ENCODE measurements around the gene NELFB.
A peak's percentile ranks its signal among the peaks of the same experiment; 100 is the strongest.

Gene NELFB

DNA sequence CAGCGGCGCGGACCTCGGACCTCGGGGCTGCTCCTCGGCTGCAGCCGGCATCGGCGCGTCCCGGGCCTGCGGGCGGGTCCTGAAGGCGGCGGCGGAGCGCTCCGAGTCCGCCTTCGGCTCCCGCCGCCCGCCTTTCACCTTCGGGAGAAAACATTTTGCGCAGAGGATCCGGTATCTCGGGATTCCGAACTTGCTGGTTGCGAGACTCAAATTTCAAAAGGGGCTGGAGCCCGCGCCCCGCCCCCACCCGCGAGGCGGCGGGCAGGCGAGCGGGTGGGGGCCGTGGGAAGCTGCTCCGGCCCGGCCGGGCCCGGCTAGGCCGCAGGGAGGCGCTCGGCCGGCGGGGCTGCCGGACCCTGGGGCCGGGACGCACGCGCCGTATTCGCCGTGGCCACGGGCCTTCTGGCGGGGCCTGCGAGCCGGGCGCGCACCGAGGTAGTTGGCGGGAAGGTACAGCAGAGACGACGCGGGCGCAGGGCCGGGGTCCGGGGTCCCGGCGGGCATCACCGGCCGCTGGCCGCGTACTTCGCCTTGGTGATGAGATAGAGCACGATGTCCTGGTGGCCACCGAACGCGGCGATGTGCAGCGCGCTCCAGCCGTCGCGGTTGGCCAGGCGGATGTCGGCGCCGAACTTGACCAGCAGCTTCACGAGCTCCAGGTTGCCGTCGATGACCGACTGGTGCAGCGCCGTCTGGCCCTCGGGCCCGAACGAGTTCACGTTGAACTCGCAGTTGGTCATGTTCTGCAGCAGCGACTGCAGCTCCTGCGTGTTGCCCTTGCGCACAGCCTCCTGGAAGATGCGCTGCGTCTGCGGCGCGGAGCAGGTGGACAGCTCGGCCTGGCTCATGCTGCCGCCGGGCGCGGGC is 46.2 kb downstream of the NELFB start:
- peak; percentile 50 for TF ChIP-seq CTCF (IDR thresholded peaks at IDR 0.05)

GRCh38 chr9:137302118-137302448 is 47.0 kb downstream of the NELFB start, which contains the start of gene NRARP:
TSS of gene NRARP (minus strand) at chr9:137302271. CDS start at chr9:137301928, 343 bp downstream.
- no peak for TF ChIP-seq CTCF (IDR thresholded peaks at IDR 0.05)

DNA sequence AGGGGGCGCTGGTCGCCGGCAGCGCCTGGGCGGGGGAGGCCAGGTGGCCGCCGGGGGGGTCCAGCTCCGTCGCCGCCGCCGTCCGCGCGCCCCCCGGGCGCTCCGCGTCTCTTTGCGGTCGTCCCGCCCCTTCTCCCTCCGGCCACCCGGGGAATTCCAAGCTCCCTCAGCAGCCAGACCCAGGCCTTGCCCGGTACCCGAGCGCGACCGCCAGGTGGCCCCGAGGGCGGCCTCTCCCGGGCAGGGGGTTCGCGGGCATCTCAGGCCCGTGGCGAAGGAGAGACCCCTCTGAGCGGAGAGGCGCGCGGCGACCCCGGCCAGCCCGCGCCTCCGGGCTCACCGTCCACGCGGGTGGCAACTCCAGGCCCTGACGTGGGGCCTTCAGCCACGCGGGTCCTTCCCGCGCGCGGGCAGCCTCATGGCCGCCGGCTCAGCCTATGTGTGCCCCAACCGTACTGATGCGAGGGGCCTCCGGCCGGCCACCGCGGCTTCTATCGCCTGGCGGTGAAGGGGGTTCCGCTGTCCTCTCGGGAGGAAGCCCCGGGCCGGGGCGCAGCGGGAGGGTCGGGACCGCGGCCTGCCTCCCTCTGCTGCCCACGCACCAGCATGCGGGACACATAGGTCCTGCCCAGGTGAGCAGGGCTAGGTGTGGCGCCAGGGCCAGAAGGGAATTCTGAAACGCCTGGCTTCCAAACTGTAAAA is 47.5 kb downstream of the NELFB start:
- TF ChIP-seq CTCF (IDR thresholded peaks at IDR 0.05) = peak; percentile 75

GRCh38 chr9:137303151-137303892 is 48.2 kb downstream of the NELFB start:
- no peak for TF ChIP-seq CTCF (IDR thresholded peaks at IDR 0.05)

GRCh38 chr9:137303893-137304382 is 48.8 kb downstream of the NELFB start:
- TF ChIP-seq CTCF (IDR thresholded peaks at IDR 0.05) = no peak

DNA sequence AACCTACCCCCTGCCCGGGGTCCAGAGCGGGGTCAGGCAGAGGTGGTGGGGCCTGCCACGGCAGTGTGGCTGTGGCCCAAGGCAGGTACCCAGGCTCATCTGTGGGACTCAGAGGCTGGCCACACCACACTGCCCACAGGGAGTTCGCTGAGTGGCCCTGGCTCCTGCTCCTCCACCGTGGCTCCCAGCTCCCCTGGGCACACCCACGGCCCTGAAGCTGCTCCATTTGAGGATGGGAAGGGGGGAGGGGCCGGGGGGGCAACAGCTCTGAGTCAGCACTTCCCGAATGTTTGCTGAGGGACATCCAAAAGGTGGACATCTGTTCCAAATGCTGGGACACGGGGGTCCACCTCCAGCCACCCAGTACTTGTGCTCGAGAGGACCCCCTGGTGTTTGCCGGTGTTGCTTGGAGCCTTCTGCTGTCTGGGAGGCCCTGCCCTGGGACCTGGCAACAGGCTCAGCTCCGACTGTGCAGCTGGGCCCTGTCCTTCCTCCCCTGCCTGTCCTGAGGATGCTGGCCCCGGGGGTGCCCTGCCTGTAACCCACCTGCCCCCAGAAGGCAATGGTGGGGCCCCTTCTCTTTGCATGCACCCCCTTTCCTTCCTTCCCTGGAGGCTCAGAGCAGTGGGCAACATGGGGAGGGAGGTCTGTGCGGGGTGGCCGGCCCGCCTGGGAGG is 49.4 kb downstream of the NELFB start:
- no peak for TF ChIP-seq CTCF (IDR thresholded peaks at IDR 0.05)
